GM19467 (cell line): ENCODE results near the gene KIAA0040.

Experiments used
- ATAC-seq: cut with Tn5 transposase; IDR thresholded peaks from one replicate; pipeline ENCODE4 v1.9.1; 2021; ENCODE audit warnings: mild to moderate bottlenecking, moderate library complexity; ENCODE audit not compliant: unreplicated experiment

KIAA0040 gene

DNA sequence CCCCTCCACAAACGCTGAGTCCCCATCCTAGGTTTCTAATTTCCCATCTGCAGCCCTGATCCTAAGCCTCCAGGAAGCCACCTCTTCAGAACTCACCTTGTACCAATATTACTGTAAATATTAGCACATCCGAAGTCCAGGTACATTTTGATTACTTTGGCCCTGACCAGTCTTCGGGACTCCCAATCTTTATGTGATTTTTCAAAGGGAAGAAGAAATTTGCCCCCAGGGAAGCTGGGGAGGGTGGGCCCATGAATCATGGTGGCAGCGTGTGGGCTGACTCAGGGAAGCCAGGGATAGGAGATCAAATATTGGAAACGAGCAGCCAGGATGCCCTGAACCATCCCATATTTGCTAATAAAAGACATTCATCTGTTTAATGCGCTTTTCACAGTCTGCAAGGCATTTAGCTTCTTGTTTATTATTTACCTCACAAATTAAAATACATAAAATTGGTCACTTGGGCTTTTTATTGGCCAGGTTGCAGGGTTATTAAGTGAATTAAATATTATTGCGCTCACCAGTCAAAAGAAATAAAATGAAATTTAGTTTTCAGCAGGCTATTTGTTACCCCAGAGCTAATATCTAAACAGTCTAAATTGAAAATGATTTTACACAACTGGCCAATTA, 46.6 kb downstream of the KIAA0040 start:
- ATAC-seq = no peak

DNA sequence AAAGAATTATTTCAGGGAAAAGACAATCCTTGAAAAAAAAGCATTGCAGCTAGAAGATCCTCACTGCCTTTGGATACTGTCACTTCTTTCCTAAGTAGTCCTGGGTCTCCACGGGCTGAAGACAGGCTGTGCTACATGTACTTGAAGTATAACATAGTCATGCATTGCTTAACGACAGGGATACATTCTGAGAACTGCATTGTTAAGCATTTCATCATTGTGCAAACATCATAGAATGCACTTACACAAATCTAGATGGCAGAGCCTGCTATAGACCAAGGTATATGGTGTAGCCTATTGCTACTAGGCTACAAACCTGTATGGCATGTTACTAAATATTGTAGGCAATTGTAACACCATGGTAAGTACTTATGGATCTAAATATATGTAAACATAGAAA, 54.0 kb downstream of the KIAA0040 start:
- no peak for ATAC-seq

DNA sequence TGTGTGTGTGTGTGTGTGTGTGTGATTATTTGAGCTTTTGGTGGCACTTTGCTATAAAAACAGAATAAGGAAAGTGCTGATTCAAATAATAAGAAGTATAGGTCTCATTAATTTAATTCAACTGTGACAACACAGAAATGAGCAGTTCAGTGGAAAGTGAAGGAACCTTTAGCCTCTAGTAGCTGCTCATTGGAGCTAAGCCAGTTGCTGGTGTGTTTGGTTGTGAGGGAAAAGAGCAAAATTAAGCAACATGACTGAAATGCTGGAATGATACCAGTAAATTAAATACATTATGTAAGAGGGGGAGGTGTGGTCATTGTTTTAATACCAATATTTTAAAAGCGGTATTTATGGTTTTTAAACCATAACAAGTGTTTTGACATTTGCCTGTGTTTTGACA, 55.2 kb downstream of the KIAA0040 start:
- ATAC-seq = no peak

- ATAC-seq = no peak
Measured at GRCh38 chr1:175136246-175136645, 56.3 kb downstream of the KIAA0040 start.

DNA sequence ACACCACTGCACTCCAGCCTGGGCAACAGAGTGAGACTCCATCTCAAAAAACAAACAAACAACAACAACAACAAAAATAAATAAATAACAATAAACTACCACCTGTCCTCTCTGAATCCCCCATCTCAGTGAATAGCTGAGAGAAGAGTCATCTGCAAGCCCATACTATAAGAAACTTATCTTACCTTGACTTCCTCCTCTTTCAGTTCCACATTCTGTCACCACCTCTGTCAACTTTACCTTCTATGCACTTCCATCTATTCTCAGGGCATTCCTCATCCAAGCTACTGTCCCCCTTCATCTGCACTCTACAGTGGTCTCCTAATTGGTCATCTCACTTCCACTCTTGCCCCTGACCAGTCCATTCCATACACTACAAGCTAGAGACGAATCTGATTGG, 58.1 kb downstream of the KIAA0040 start:
- ATAC-seq = no peak

- no peak for ATAC-seq
Measured at GRCh38 chr1:175133673-175134435, 58.7 kb downstream of the KIAA0040 start.

DNA sequence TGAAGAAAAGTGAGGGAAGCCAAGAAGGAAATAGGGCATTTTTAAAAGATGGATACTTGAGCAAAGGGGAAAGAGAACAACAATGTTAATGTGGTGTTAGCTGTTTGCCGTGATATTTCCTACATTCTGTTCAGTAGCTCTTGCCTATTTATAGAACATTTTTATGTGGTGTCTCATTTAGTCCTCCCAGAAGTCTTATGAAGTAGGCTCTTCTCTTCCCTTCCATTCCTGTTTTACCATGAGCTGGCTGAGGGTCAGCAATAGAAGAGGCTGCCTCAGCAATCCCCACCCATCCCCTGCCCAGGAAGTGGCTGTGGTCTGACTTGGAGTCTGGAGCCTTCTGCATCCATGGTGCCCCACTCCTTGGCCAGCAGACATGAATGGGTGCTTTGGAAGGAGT, 60.1 kb downstream of the KIAA0040 start:
- no peak for ATAC-seq

- ATAC-seq = no peak
Measured at GRCh38 chr1:175131095-175131494, 61.5 kb downstream of the KIAA0040 start.

- no peak for ATAC-seq
Measured at GRCh38 chr1:175130649-175131045, 61.9 kb downstream of the KIAA0040 start.

- ATAC-seq = no peak
Measured at GRCh38 chr1:175129997-175130648, 62.5 kb downstream of the KIAA0040 start.

DNA sequence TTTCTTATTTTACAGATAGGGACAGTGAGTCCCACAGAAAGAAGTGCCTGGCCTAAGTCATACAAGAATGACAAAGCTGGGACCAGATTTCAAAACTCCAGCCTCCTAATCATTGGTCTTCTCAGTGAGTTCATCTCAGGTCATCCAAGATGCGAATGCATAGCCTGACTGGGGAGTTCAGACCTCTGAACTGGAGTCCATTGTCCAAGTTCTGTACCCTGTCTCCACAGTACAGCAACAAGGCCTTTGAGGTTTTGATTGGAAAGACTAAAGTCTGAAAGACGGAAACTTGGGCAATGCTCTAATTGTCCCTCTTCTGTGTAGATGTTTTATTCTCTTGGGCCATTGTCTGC, 63.0 kb downstream of the KIAA0040 start:
- no peak for ATAC-seq

- no peak for ATAC-seq
Measured at GRCh38 chr1:175129182-175129581, 63.4 kb downstream of the KIAA0040 start.

- ATAC-seq = no peak
Measured at GRCh38 chr1:175128523-175128922, 64.1 kb downstream of the KIAA0040 start.

GRCh38 chr1:175127565-175127964, 65.0 kb downstream of the KIAA0040 start:
- ATAC-seq = no peak

DNA sequence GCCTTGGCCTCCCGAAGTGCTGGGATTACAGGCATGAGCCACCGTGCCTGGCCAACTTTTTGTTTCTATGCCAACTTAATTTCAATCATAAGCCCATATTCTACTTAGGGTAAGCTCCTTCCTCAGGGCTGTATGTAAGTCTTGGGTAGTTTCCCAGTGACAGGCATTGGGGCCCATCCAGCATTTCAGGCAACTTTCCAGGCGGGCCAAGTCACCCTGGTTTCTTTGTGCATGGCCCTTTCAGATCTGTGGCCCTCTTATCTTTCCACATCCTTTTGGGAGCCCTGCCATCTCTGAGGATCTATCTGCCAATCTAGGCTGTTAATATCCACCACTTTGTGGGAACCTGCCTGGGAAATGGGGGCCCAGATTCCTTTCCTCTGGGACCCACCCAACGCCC, 66.2 kb downstream of the KIAA0040 start:
- no peak for ATAC-seq

GRCh38 chr1:175124861-175125260, 67.7 kb downstream of the KIAA0040 start:
- ATAC-seq = no peak

- no peak for ATAC-seq
Measured at GRCh38 chr1:175120511-175120910, 72.1 kb downstream of the KIAA0040 start.

- ATAC-seq = no peak
Measured at GRCh38 chr1:175118375-175119367, 73.9 kb downstream of the KIAA0040 start.

GRCh38 chr1:175116903-175117302, 75.7 kb downstream of the KIAA0040 start:
- no peak for ATAC-seq

GRCh38 chr1:175116210-175116798, 76.3 kb downstream of the KIAA0040 start:
- no peak for ATAC-seq

DNA sequence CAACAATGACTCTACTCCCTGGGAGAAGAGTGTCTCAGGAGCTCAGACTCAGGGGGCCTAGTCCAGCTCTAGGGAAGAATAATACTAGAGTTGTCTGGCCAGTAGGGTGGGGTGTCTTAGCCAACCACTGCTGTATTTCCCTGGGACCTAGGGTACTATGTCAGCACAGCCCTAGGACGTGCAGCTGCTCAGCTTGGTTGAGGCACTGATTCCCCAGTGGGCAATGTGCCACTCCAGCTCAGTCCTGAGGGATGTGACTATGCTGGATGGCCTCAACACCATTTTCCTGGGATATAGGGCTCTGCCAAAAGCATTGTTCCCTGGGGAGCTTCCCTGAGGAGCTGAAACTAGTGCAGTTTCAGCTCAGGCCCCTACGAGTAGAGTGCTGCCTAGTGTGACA, 77.6 kb downstream of the KIAA0040 start:
- ATAC-seq = no peak
